K562 (cell line): ENCODE results near the gene FGR. TPM values are rescaled to one million over a fixed set of nuclear protein-coding genes. Genes with fewer than 3 reads are reported as not detected.

Experiments
- ADNP ChIP-seq: fragments of 200-800 bp; sonication (Bioruptor generic); IDR thresholded peaks from 2 replicates; pipeline ENCODE4 v1.6.1; 2016; ENCODE audit warnings: missing genetic modification characterization, missing compliant biosample characterization
- BMI1 ChIP-seq: fragments of 150-350 bp; IDR thresholded peaks from 2 replicates; pipeline ENCODE4 v1.6.1; 2014; ENCODE audit warnings: low read length
- BRCA1 ChIP-seq, 2 experiments: fragments of 450-650 bp in 1 of 2; sonication (generic) in 1 of 2; formaldehyde crosslinking in 1 of 2; IDR thresholded peaks; 2 replicates each; pipeline versions ENCODE4 v1.5.0 to v1.6.1; 2017 to 2020; ENCODE audit warnings: mild to moderate bottlenecking in 1 of 2, missing genetic modification reagents in 1 of 2
- CBX8 ChIP-seq: fragments of 200-600 bp; sonication (generic); IDR thresholded peaks from 2 replicates; pipeline ENCODE4 v1.6.1; 2012; ENCODE audit warnings: borderline replicate concordance, mixed run types, low read depth, mild to moderate bottlenecking, moderate library complexity, mixed read lengths, low read length, control low read depth, inconsistent platforms; ENCODE audit not compliant: poor library complexity, severe bottlenecking; ENCODE audit errors: extremely low read depth
- FOXJ2 ChIP-seq: fragments of 200-800 bp; sonication (Bioruptor generic); IDR thresholded peaks from 2 replicates; pipeline ENCODE4 v1.6.1; 2016; ENCODE audit warnings: missing genetic modification characterization, missing compliant biosample characterization
- GTF2E2 ChIP-seq: fragments of 200-800 bp; sonication (Bioruptor generic); IDR thresholded peaks from 2 replicates; pipeline ENCODE4 v1.6.1; 2016; ENCODE audit warnings: missing genetic modification characterization, missing compliant biosample characterization
- KDM1A ChIP-seq, 2 experiments: fragments of 450-650 bp; IDR thresholded peaks; 2 replicates each; pipeline ENCODE4 v1.6.1; 2016; ENCODE audit warnings: mild to moderate bottlenecking in 2 of 2
- KLF16 ChIP-seq: IDR thresholded peaks from 2 replicates; pipeline ENCODE4 v1.6.1; 2016; ENCODE audit warnings: antibody characterized with exemption
- MCM5 ChIP-seq: fragments of 450-650 bp; IDR thresholded peaks from 2 replicates; pipeline ENCODE4 v1.6.1; 2016; ENCODE audit warnings: low read depth
- PCBP1 ChIP-seq: fragments of 200-400 bp; formaldehyde crosslinking; IDR thresholded peaks from 2 replicates; pipeline ENCODE4 v1.6.1; 2018; ENCODE audit warnings: mild to moderate bottlenecking, low read depth, low read length; ENCODE audit not compliant: poor library complexity, severe bottlenecking
- PPARD ChIP-seq: fragments of 250-450 bp; sonication (Bioruptor Pico); IDR thresholded peaks from 2 replicates; pipeline ENCODE4 v1.8.0; 2022; ENCODE audit warnings: inconsistent platforms, mild to moderate bottlenecking, moderate library complexity
- SOX6 ChIP-seq: fragments of 450-650 bp; IDR thresholded peaks from 2 replicates; pipeline ENCODE4 v1.6.1; 2014; ENCODE audit warnings: mild to moderate bottlenecking
- THAP12 ChIP-seq: fragments of 250-450 bp; sonication (Bioruptor Pico); IDR thresholded peaks from 2 replicates; pipeline ENCODE4 v1.9.0; 2021; ENCODE audit warnings: mild to moderate bottlenecking, inconsistent platforms
- THAP7 ChIP-seq: fragments of 250-450 bp; sonication (Bioruptor Pico); IDR thresholded peaks from 2 replicates; pipeline ENCODE4 v1.5.0; 2021
- ZBTB33 ChIP-seq: sonication (generic); formaldehyde crosslinking; IDR thresholded peaks from 2 replicates; pipeline ENCODE4 v1.8.1; 2023; ENCODE audit warnings: mild to moderate bottlenecking, missing genetic modification reagents
- ZBTB7A ChIP-seq: IDR thresholded peaks from 2 replicates; pipeline ENCODE4 v1.6.1; 2011; ENCODE audit warnings: low read depth, mild to moderate bottlenecking, low read length, moderate library complexity, borderline replicate concordance; ENCODE audit not compliant: control insufficient read depth
- ZFP1 ChIP-seq: fragments of 450-650 bp; formaldehyde crosslinking; IDR thresholded peaks from 2 replicates; pipeline ENCODE4 v1.4.0; 2020; ENCODE audit warnings: mild to moderate bottlenecking, mixed read lengths
- ZNF212 ChIP-seq: fragments of 450-650 bp; formaldehyde crosslinking; IDR thresholded peaks from 2 replicates; pipeline ENCODE4 v1.4.0; 2020; ENCODE audit warnings: mild to moderate bottlenecking
- ZNF311 ChIP-seq: fragments of 250-450 bp; sonication (Bioruptor Pico); IDR thresholded peaks from 2 replicates; pipeline ENCODE4 v1.4.0; 2020; ENCODE audit warnings: mild to moderate bottlenecking, moderate library complexity
- ZNF316 ChIP-seq: fragments of 450-650 bp; IDR thresholded peaks from 2 replicates; pipeline ENCODE4 v1.6.1; 2016
- ZNF444 ChIP-seq: fragments of 250-450 bp; sonication (Bioruptor Pico); IDR thresholded peaks from 2 replicates; pipeline ENCODE4 v1.4.0; 2020; ENCODE audit warnings: mild to moderate bottlenecking, moderate library complexity
- polyA plus RNA-seq, 8 experiments: library from polyadenylated mRNA; depleted of rRNA in 4 of 8; stranded (reverse) in 5 of 8; unstranded in 3 of 8; fragments of >200 nt; fragmentation: Nextera tagmentation in 2 of 8; fragmentation: Illumina TruSeq in 1 of 8; extraction: Ambion mirVana in 2 of 8; extraction: Trizol in 1 of 8; gene quantifications; 2 replicates each; pipeline versions ENCODE4 v1.2.1 to v1.2.3, GENCODE V29; 2011 to 2014; ENCODE audit warnings: inconsistent platforms in 1 of 8, missing spikeins in 1 of 8
- total RNA-seq, 7 experiments: library from RNA; depleted of rRNA in 6 of 7; stranded (reverse); fragments of >200 nt in 6 of 7; fragmentation: Illumina TruSeq in 2 of 7; extraction: Trizol in 2 of 7; gene quantifications; 2 replicates each; pipeline versions ENCODE4 v1.2.1 to v1.2.3, GENCODE V29; 2011 to 2021; ENCODE audit warnings: low replicate concordance in 1 of 7
- TF ChIP-seq, protein P1 (sequence below): sonication (generic); formaldehyde crosslinking; IDR thresholded peaks from 2 replicates; pipeline ENCODE4 v1.8.1; 2023; ENCODE audit warnings: mild to moderate bottlenecking, missing genetic modification reagents

The FGR gene
- total and polyA plus RNA-seq, 9 of the 15 experiments (the other 6 are each of a cell fraction or from before 2014, with no cell fraction given) = 0.04 to 0.11 TPM; not detected in 7

GRCh38 chr1:27644369-27645070, 9.5 kb upstream of the FGR start (continued):
- TF ChIP-seq KLF16 = no peak
- TF ChIP-seq GTF2E2 = no peak
- TF ChIP-seq MCM5 = no peak
- TF ChIP-seq ZBTB33 (CRISPR knock-in tag) = no peak
- TF ChIP-seq THAP7 (CRISPR knock-in tag) = no peak
- no peak for TF ChIP-seq PPARD (CRISPR knock-in tag)
- peak; percentile 24 to 42; a peak in 2 of 4 replicates for TF ChIP-seq KDM1A (IDR thresholded peaks at IDR 0.05)
- TF ChIP-seq ADNP (tag) = peak; percentile 66
- TF ChIP-seq, protein P1, sequence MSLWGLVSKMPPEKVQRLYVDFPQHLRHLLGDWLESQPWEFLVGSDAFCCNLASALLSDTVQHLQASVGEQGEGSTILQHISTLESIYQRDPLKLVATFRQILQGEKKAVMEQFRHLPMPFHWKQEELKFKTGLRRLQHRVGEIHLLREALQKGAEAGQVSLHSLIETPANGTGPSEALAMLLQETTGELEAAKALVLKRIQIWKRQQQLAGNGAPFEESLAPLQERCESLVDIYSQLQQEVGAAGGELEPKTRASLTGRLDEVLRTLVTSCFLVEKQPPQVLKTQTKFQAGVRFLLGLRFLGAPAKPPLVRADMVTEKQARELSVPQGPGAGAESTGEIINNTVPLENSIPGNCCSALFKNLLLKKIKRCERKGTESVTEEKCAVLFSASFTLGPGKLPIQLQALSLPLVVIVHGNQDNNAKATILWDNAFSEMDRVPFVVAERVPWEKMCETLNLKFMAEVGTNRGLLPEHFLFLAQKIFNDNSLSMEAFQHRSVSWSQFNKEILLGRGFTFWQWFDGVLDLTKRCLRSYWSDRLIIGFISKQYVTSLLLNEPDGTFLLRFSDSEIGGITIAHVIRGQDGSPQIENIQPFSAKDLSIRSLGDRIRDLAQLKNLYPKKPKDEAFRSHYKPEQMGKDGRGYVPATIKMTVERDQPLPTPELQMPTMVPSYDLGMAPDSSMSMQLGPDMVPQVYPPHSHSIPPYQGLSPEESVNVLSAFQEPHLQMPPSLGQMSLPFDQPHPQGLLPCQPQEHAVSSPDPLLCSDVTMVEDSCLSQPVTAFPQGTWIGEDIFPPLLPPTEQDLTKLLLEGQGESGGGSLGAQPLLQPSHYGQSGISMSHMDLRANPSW = no peak
- no peak for TF ChIP-seq PCBP1
- TF ChIP-seq THAP12 (CRISPR knock-in tag) = no peak
- TF ChIP-seq FOXJ2 = no peak
- no peak for TF ChIP-seq CBX8
- TF ChIP-seq ZNF316 = no peak
- no peak for TF ChIP-seq BRCA1 (IDR thresholded peaks at IDR 0.05)
- TF ChIP-seq BRCA1 (CRISPR knock-in tag; IDR thresholded peaks at IDR 0.05) = no peak
- no peak for TF ChIP-seq ZNF212
- TF ChIP-seq ZNF311 = no peak
- no peak for TF ChIP-seq ZNF444 (CRISPR knock-in tag)
- TF ChIP-seq SOX6 = no peak
- no peak for TF ChIP-seq ZBTB7A
- TF ChIP-seq ZFP1 = no peak
- TF ChIP-seq BMI1 = no peak
